ENCODE measurements around the gene USP12.

DNA sequence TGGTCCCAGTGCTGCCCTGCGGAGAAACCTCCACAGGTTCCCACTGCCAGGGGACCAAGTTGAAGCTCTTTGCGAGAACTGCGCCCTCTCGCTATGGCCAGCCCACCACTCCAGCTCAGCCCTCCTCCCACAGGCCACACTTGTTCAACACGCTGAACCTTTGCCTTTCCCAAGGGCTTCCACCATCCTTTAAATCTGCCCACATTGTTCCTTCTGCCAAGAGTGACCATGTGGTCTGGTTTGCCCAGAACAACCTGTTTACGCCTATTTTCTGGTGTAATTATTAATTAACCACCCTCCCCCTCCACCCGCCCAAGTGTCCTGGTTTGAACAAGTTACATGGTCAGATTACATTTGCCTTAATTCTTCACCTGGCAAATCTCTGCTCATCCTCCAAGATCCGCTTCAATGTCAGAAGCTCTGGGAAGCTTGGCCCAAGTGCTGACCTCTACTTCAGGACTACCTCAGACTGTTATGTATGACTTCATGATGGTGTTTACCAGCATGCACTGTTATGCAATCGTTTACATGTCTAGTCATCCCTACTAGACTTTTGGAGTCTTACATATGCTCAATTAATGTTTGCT is 12.0 kb upstream of the USP12 start:
- TF ChIP-seq SUZ12 (IDR thresholded peaks at IDR 0.05) (no peak), FOXA1 (IDR thresholded peaks at IDR 0.05) (no peak), SP1 (IDR thresholded peaks at IDR 0.05) (no peak), FOXK2 (IDR thresholded peaks at IDR 0.05) (no peak), FOXM1 (IDR thresholded peaks at IDR 0.05; ENCODE audit: borderline replicate concordance) (no peak)

Measured in HEK293T (cell line).